Measurements from ENCODE around the gene USP17L21. TPM values are rescaled to one million over a fixed set of nuclear protein-coding genes. Genes with fewer than 3 reads are reported as not detected.
"Not testable (repeated sequence)": the region's sequence is repeated elsewhere in the genome, so short reads cannot be mapped to it uniquely, and the experiment has no call there.

Gene USP17L21
- total RNA-seq, 5 donors from 2014 or later (not counting 1 experiment from before 2014, with no cell fraction given): not detected

GRCh38 chr4:9234085-9234484 is 28.6 kb upstream of the USP17L21 start, which contains the start of gene USP17L15:
Gene USP17L15, plus strand, starts transcription at chr4:9234385. Its CDS starts 0 bp downstream, at chr4:9234385.
- H3K9me3 Mint-ChIP-seq; H3K4me1 Mint-ChIP-seq; POLR2A ChIA-PET; H3K36me3 Mint-ChIP-seq; DNase-seq; H3K4me3 ChIP-seq (ENCODE audit: control insufficient read depth in 1 of 2, extremely low read depth in 1 of 2, low read length in 1 of 2); H3K4me1 ChIP-seq (ENCODE audit: control insufficient read depth in 1 of 2, extremely low read depth in 1 of 2, insufficient read depth in 2 of 2, low read length in 2 of 2); H3K9me3 ChIP-seq; H3K27me3 Mint-ChIP-seq; H3K27ac Mint-ChIP-seq; CTCF ChIA-PET; H3K4me3 Mint-ChIP-seq; H3K27me3 ChIP-seq (replicated peaks in 1 of 2; ENCODE audit: control insufficient read depth in 2 of 2, extremely low read depth in 1 of 2, insufficient read depth in 2 of 2, low read length in 1 of 2); ATAC-seq (replicated peaks in 1 of 4); H3K36me3 ChIP-seq (ENCODE audit: control insufficient read depth in 2 of 2, extremely low read depth in 1 of 2, insufficient read depth in 1 of 2, low read length in 1 of 2); H3K27ac ChIP-seq (ENCODE audit: low read length): not testable (repeated sequence)
- WGBS (ENCODE audit: insufficient coverage): no CpG with 5 or more reads among the region's 15 CpGs

GRCh38 chr4:9238461-9238860 is 24.2 kb upstream of the USP17L21 start:
- H3K36me3 Mint-ChIP-seq; H3K9me3 ChIP-seq; ATAC-seq (replicated peaks in 1 of 4); H3K4me3 Mint-ChIP-seq; H3K9me3 Mint-ChIP-seq; H3K27ac ChIP-seq (ENCODE audit: low read length); H3K36me3 ChIP-seq (ENCODE audit: control insufficient read depth in 2 of 2, extremely low read depth in 1 of 2, insufficient read depth in 1 of 2, low read length in 1 of 2); H3K27me3 Mint-ChIP-seq; H3K4me3 ChIP-seq (ENCODE audit: control insufficient read depth in 1 of 2, extremely low read depth in 1 of 2, low read length in 1 of 2); CTCF ChIA-PET; POLR2A ChIA-PET; H3K4me1 ChIP-seq (ENCODE audit: control insufficient read depth in 1 of 2, extremely low read depth in 1 of 2, insufficient read depth in 2 of 2, low read length in 2 of 2); H3K27me3 ChIP-seq (replicated peaks in 1 of 2; ENCODE audit: control insufficient read depth in 2 of 2, extremely low read depth in 1 of 2, insufficient read depth in 2 of 2, low read length in 1 of 2); H3K4me1 Mint-ChIP-seq; H3K27ac Mint-ChIP-seq: not testable (repeated sequence)
- no CpG with 5 or more reads among the region's 12 CpGs for WGBS (ENCODE audit: insufficient coverage)
- peak in 7 of 35 experiments; percentile 0 to 7 (median 1) for DNase-seq

GRCh38 chr4:9243579-9243978 is 19.1 kb upstream of the USP17L21 start, which contains the start of gene USP17L17:
Gene USP17L17, plus strand, starts transcription at chr4:9243879. Its CDS starts 0 bp downstream, at chr4:9243879.
- H3K4me3 Mint-ChIP-seq; H3K36me3 ChIP-seq (ENCODE audit: control insufficient read depth in 2 of 2, extremely low read depth in 1 of 2, insufficient read depth in 1 of 2, low read length in 1 of 2); H3K27me3 ChIP-seq (replicated peaks in 1 of 2; ENCODE audit: control insufficient read depth in 2 of 2, extremely low read depth in 1 of 2, insufficient read depth in 2 of 2, low read length in 1 of 2); H3K9me3 ChIP-seq; H3K4me1 ChIP-seq (ENCODE audit: control insufficient read depth in 1 of 2, extremely low read depth in 1 of 2, insufficient read depth in 2 of 2, low read length in 2 of 2); CTCF ChIA-PET; H3K4me3 ChIP-seq (ENCODE audit: control insufficient read depth in 1 of 2, extremely low read depth in 1 of 2, low read length in 1 of 2); H3K36me3 Mint-ChIP-seq; H3K4me1 Mint-ChIP-seq; H3K27ac Mint-ChIP-seq; H3K9me3 Mint-ChIP-seq; DNase-seq; POLR2A ChIA-PET; H3K27ac ChIP-seq (ENCODE audit: low read length); H3K27me3 Mint-ChIP-seq; ATAC-seq (replicated peaks in 1 of 4): not testable (repeated sequence)
- WGBS (ENCODE audit: insufficient coverage): no CpG with 5 or more reads among the region's 14 CpGs

- H3K9me3 ChIP-seq; H3K9me3 Mint-ChIP-seq; POLR2A ChIA-PET; H3K36me3 ChIP-seq (ENCODE audit: control insufficient read depth in 2 of 2, extremely low read depth in 1 of 2, insufficient read depth in 1 of 2, low read length in 1 of 2); H3K4me1 Mint-ChIP-seq; H3K27ac ChIP-seq (ENCODE audit: low read length); H3K27me3 ChIP-seq (replicated peaks in 1 of 2; ENCODE audit: control insufficient read depth in 2 of 2, extremely low read depth in 1 of 2, insufficient read depth in 2 of 2, low read length in 1 of 2); H3K27ac Mint-ChIP-seq; H3K4me1 ChIP-seq (ENCODE audit: control insufficient read depth in 1 of 2, extremely low read depth in 1 of 2, insufficient read depth in 2 of 2, low read length in 2 of 2); H3K4me3 ChIP-seq (ENCODE audit: control insufficient read depth in 1 of 2, extremely low read depth in 1 of 2, low read length in 1 of 2); CTCF ChIA-PET; H3K27me3 Mint-ChIP-seq; H3K4me3 Mint-ChIP-seq; H3K36me3 Mint-ChIP-seq; ATAC-seq (replicated peaks in 1 of 4): not testable (repeated sequence)
- DNase-seq: peak in 7 of 35 experiments; percentile 0 to 12 (median 2)
- WGBS (ENCODE audit: insufficient coverage): 93% methylated on average over 4 of the region's 26 CpGs
Observed at GRCh38 chr4:9247953-9248680, 14.6 kb upstream of the USP17L21 start, which contains the start of gene USP17L18. Gene USP17L18, plus strand, starts transcription at chr4:9248630. Its CDS starts 0 bp downstream, at chr4:9248630.

- WGBS (ENCODE audit: insufficient coverage): no CpG with 5 or more reads among the region's 13 CpGs
- H3K9me3 ChIP-seq; POLR2A ChIA-PET; H3K9me3 Mint-ChIP-seq; H3K27me3 ChIP-seq (replicated peaks in 1 of 2; ENCODE audit: control insufficient read depth in 2 of 2, extremely low read depth in 1 of 2, insufficient read depth in 2 of 2, low read length in 1 of 2); H3K4me3 Mint-ChIP-seq; H3K36me3 ChIP-seq (ENCODE audit: control insufficient read depth in 2 of 2, extremely low read depth in 1 of 2, insufficient read depth in 1 of 2, low read length in 1 of 2); H3K27ac Mint-ChIP-seq; ATAC-seq (replicated peaks in 1 of 4); H3K4me1 Mint-ChIP-seq; H3K4me3 ChIP-seq (ENCODE audit: control insufficient read depth in 1 of 2, extremely low read depth in 1 of 2, low read length in 1 of 2); H3K27me3 Mint-ChIP-seq; H3K36me3 Mint-ChIP-seq; DNase-seq; CTCF ChIA-PET; H3K4me1 ChIP-seq (ENCODE audit: control insufficient read depth in 1 of 2, extremely low read depth in 1 of 2, insufficient read depth in 2 of 2, low read length in 2 of 2); H3K27ac ChIP-seq (ENCODE audit: low read length): not testable (repeated sequence)
Observed at GRCh38 chr4:9253078-9253477, 9.6 kb upstream of the USP17L21 start, which contains the start of gene USP17L19. Gene USP17L19, plus strand, starts transcription at chr4:9253378. Its CDS starts 0 bp downstream, at chr4:9253378.

- H3K4me1 Mint-ChIP-seq; H3K36me3 Mint-ChIP-seq; H3K27ac ChIP-seq (ENCODE audit: low read length); H3K9me3 Mint-ChIP-seq; H3K36me3 ChIP-seq (ENCODE audit: control insufficient read depth in 2 of 2, extremely low read depth in 1 of 2, insufficient read depth in 1 of 2, low read length in 1 of 2); H3K9me3 ChIP-seq; H3K4me3 Mint-ChIP-seq; DNase-seq; H3K27me3 Mint-ChIP-seq; ATAC-seq (replicated peaks in 1 of 4); H3K27ac Mint-ChIP-seq; CTCF ChIA-PET; H3K27me3 ChIP-seq (replicated peaks in 1 of 2; ENCODE audit: control insufficient read depth in 2 of 2, extremely low read depth in 1 of 2, insufficient read depth in 2 of 2, low read length in 1 of 2); H3K4me3 ChIP-seq (ENCODE audit: control insufficient read depth in 1 of 2, extremely low read depth in 1 of 2, low read length in 1 of 2); POLR2A ChIA-PET; H3K4me1 ChIP-seq (ENCODE audit: control insufficient read depth in 1 of 2, extremely low read depth in 1 of 2, insufficient read depth in 2 of 2, low read length in 2 of 2): not testable (repeated sequence)
- no CpG with 5 or more reads among the region's 15 CpGs for WGBS (ENCODE audit: insufficient coverage)
Observed at GRCh38 chr4:9257824-9258223, 4.8 kb upstream of the USP17L21 start, which contains the start of gene USP17L20. Gene USP17L20, plus strand, starts transcription at chr4:9258124. Its CDS starts 0 bp downstream, at chr4:9258124.
